Naive thymus-derived CD4-positive, alpha-beta T cell (primary cell): ENCODE results near the gene PGF. TPM values are rescaled to one million over a fixed set of nuclear protein-coding genes. Genes with fewer than 3 reads are reported as not detected.

Experiments
- ATAC-seq: fragments of 150-1000 bp; cut with Tn5 transposase; 2 replicates; pipeline ENCODE4 v1.10.0; 2021; ENCODE audit warnings: mild to moderate bottlenecking, moderate library complexity
- CTCF ChIA-PET: fragments of 350-600 bp; sonication (Branson Sonifier 250); formaldehyde crosslinking; loops from one replicate; lab custom pipeline; 2021; ENCODE audit warnings: antibody characterized with exemption; lab: Charles Lee
- POLR2A ChIA-PET: fragments of 350-600 bp; sonication (Branson Sonifier 250); formaldehyde crosslinking; loops from one replicate; lab custom pipeline; 2021; ENCODE audit warnings: antibody characterized with exemption, inconsistent platforms; lab: Charles Lee
- DNase-seq, 9 donors: peaks; one replicate each; pipeline versions ENCODE4 v3.0.0 to v3.0.0-alpha.2; 2020 to 2022; ENCODE audit warnings: mixed read lengths in 1 of 9
- H3K27ac ChIP-seq: one replicate; pipeline ENCODE4 v1.7.0; 2013; ENCODE audit warnings: mild to moderate bottlenecking, low read depth, low read length, moderate library complexity
- H3K27me3 ChIP-seq, 2 donors: one replicate each; pipeline ENCODE4 v1.7.0; 2013; ENCODE audit warnings: low read length in 2 of 2, mild to moderate bottlenecking in 2 of 2, moderate library complexity in 2 of 2; ENCODE audit not compliant: control insufficient read depth in 2 of 2, insufficient read depth in 2 of 2
- H3K36me3 ChIP-seq, 3 experiments: 1 replicate in 2 of 3; 2 replicates in 1 of 3; pipeline ENCODE4 v1.7.0; 2013; ENCODE audit warnings: low read length in 3 of 3, mild to moderate bottlenecking in 3 of 3, moderate library complexity in 1 of 3; ENCODE audit not compliant: insufficient read depth in 3 of 3, control insufficient read depth in 2 of 3
- H3K4me1 ChIP-seq, 2 donors: one replicate each; pipeline ENCODE4 v1.7.0; 2013; ENCODE audit warnings: low read length in 2 of 2, mild to moderate bottlenecking in 2 of 2, moderate library complexity in 1 of 2; ENCODE audit not compliant: control insufficient read depth in 2 of 2, insufficient read depth in 2 of 2
- H3K4me3 ChIP-seq: 2 replicates; pipeline ENCODE4 v1.7.0; 2013; ENCODE audit warnings: mild to moderate bottlenecking, low read length
- H3K9me3 ChIP-seq, 3 experiments: 1 replicate in 2 of 3; 2 replicates in 1 of 3; pipeline ENCODE4 v1.7.0; 2013; ENCODE audit warnings: low read length in 3 of 3; ENCODE audit not compliant: control insufficient read depth in 2 of 3
- H3K27ac Mint-ChIP-seq, 9 donors: one replicate each; pipeline ENCODE4 v1.8.0; 2020 to 2022; ENCODE audit warnings: mixed read lengths in 9 of 9, mild to moderate bottlenecking in 8 of 9, moderate library complexity in 5 of 9, inconsistent platforms in 2 of 9
- H3K27me3 Mint-ChIP-seq, 5 donors: one replicate each; pipeline ENCODE4 v1.8.0; 2021 to 2022; ENCODE audit warnings: mixed read lengths in 5 of 5, mild to moderate bottlenecking in 1 of 5
- H3K36me3 Mint-ChIP-seq, 5 donors: one replicate each; pipeline ENCODE4 v1.8.0; 2020 to 2022; ENCODE audit warnings: mixed read lengths in 5 of 5, mild to moderate bottlenecking in 3 of 5, inconsistent platforms in 1 of 5
- H3K4me1 Mint-ChIP-seq, 7 donors: one replicate each; pipeline ENCODE4 v1.8.0; 2020 to 2022; ENCODE audit warnings: mixed read lengths in 7 of 7, mild to moderate bottlenecking in 3 of 7, inconsistent platforms in 1 of 7
- H3K4me3 Mint-ChIP-seq, 10 donors: one replicate each; pipeline ENCODE4 v1.8.0; 2020 to 2022; ENCODE audit warnings: mild to moderate bottlenecking in 10 of 10, mixed read lengths in 10 of 10, moderate library complexity in 6 of 10, inconsistent platforms in 2 of 10
- H3K9me3 Mint-ChIP-seq, 11 donors: one replicate each; pipeline ENCODE4 v1.8.0; 2020 to 2022; ENCODE audit warnings: mixed read lengths in 11 of 11, mild to moderate bottlenecking in 4 of 11, inconsistent platforms in 1 of 11, moderate library complexity in 1 of 11
- intact Hi-C, 2 donors: fragments of 100-400 bp; cut with micrococcal nuclease; formaldehyde crosslinking; loops; one replicate each; pipeline ENCODE4 v1.15.1; 2023
- polyA plus RNA-seq, 2 donors: library from polyadenylated mRNA; unstranded; fragments of 300-500 nt; fragmentation: Illumina TruSeq; gene quantifications; one replicate each; pipeline ENCODE4 v1.2.3, GENCODE V29; 2021
- total RNA-seq, 6 experiments: library from RNA in 5 of 6; stranded (reverse) in 5 of 6; gene quantifications; 1 replicate in 5 of 6; 2 replicates in 1 of 6; pipeline ENCODE4 v1.2.3 and lab custom pipeline; 2021 to 2026

The PGF gene
- total and polyA plus RNA-seq, 7 experiments from 2014 or later = 0.17 to 0.37 (median 0.22) TPM; not detected in 4

- H3K27ac ChIP-seq = no peak overlapping the region
- ATAC-seq = peak; percentile 78
- intact Hi-C loops = loop anchor here (1.0 to 10.0 kb wide), 5 partner anchors 56 to 359 kb away; partner anchors contain the start of genes EIF2B2 (in 2 of the 2) and ZC2HC1C (in 1 of the 2)
- H3K27me3 ChIP-seq = no peaks in the 10 kb centered on the region
- Mint-ChIP-seq H3K36me3 (peaks cover 0 to 2% (median 0%) of the 10 kb centered on the region in 5 donors), H3K4me3 (peak overlapping the region in 6 of 10 donors; percentile 32 to 67 (median 55)), H3K4me1 (peaks cover 21 to 35% (median 33%) of the 10 kb centered on the region in 7 donors), H3K9me3 (no peaks in the 10 kb centered on the region), H3K27me3 (no peaks in the 10 kb centered on the region), H3K27ac (peak overlapping the region in 8 of 9 donors; percentile 17 to 93 (median 52))
- peaks cover 19 to 21% of the 10 kb centered on the region in 2 donors for H3K4me1 ChIP-seq
- peak; percentile 41 to 79 (median 61) for DNase-seq
- no peaks in the 10 kb centered on the region for H3K9me3 ChIP-seq
- ChIA-PET CTCF (interaction anchor here (0.5 to 3.6 kb wide), 8 partner anchors 15 to 617 kb away, joined by 3 to 19 read pairs (median 3); no protein-coding TSS in a partner anchor), POLR2A (no interaction called here)
- H3K4me3 ChIP-seq = no peak overlapping the region
- H3K36me3 ChIP-seq = no peaks in the 10 kb centered on the region
Measured at GRCh38 chr14:74945852-74946658, 9.3 kb downstream of the PGF start.

- H3K27ac Mint-ChIP-seq = no peak overlapping the region
- DNase-seq = peak in 1 of 9 donors; percentile 44
- ChIA-PET POLR2A (no interaction called here), CTCF (interaction anchor here (0.5 to 3.6 kb wide), 8 partner anchors 14 to 616 kb away, joined by 3 to 19 read pairs (median 3); no protein-coding TSS in a partner anchor)
- no peak overlapping the region for H3K4me3 ChIP-seq
- H3K9me3 Mint-ChIP-seq = no peaks in the 10 kb centered on the region
- H3K4me3 Mint-ChIP-seq = no peak overlapping the region
- H3K27me3 ChIP-seq = no peaks in the 10 kb centered on the region
- peaks cover 0 to 2% (median 0%) of the 10 kb centered on the region in 5 donors for H3K36me3 Mint-ChIP-seq
- H3K27ac ChIP-seq = no peak overlapping the region
- peaks cover 23 to 42% (median 36%) of the 10 kb centered on the region in 7 donors for H3K4me1 Mint-ChIP-seq
- H3K4me1 ChIP-seq = peaks cover 20 to 21% of the 10 kb centered on the region in 2 donors
- H3K27me3 Mint-ChIP-seq = no peaks in the 10 kb centered on the region
- no peaks in the 10 kb centered on the region for H3K36me3 ChIP-seq
- intact Hi-C loops = loop anchor here in 1 of 2 donors (5.0 to 10.0 kb wide), 2 partner anchors 122 to 359 kb away; partner anchors contain the start of gene ZC2HC1C
- H3K9me3 ChIP-seq = no peaks in the 10 kb centered on the region
- no peak for ATAC-seq
Measured at GRCh38 chr14:74945261-74945851, 10.0 kb downstream of the PGF start.

- DNase-seq (peak in 1 of 9 donors; percentile 12), ATAC-seq (no peak)
- ChIA-PET POLR2A (interaction anchor here (0.6 to 1.4 kb wide), 3 partner anchors 11 to 333 kb away, joined by 3 to 5 read pairs (median 3); partner anchors contain the start of gene RPS6KL1), CTCF (interaction anchor here (1.2 to 1.4 kb wide), 2 partner anchors 82 kb away, joined by 5 read pairs; no protein-coding TSS in a partner anchor)
- H3K4me3 Mint-ChIP-seq = peak overlapping the region in 8 of 10 donors; percentile 32 to 88 (median 84)
- peaks cover 35 to 58% (median 46%) of the 10 kb centered on the region in 7 donors for H3K4me1 Mint-ChIP-seq
- no peaks in the 10 kb centered on the region for H3K9me3 ChIP-seq
- intact Hi-C loops = loop anchor here in 1 of 2 donors (10.0 kb wide), 1 partner anchor 362 kb away; no protein-coding TSS in a partner anchor
- peak overlapping the region; percentile 82 to 97 (median 93) for H3K27ac Mint-ChIP-seq
- peaks cover 0 to 15% (median 2%) of the 10 kb centered on the region in 11 donors for H3K9me3 Mint-ChIP-seq
- peak overlapping the region; percentile 74 for H3K27ac ChIP-seq
- peaks cover 20 to 21% of the 10 kb centered on the region in 2 donors for H3K4me1 ChIP-seq
- H3K27me3 ChIP-seq = no peaks in the 10 kb centered on the region
- no peaks in the 10 kb centered on the region for H3K36me3 ChIP-seq
- H3K4me3 ChIP-seq = peak overlapping the region; percentile 41
- no peaks in the 10 kb centered on the region for H3K27me3 Mint-ChIP-seq
- peaks cover 0 to 7% (median 4%) of the 10 kb centered on the region in 5 donors for H3K36me3 Mint-ChIP-seq
Measured at GRCh38 chr14:74942608-74943007, 12.8 kb downstream of the PGF start.

- Histone ChIP-seq H3K27ac (peak overlapping the region; percentile 74), H3K27me3 (no peaks in the 10 kb centered on the region), H3K9me3 (no peaks in the 10 kb centered on the region), H3K4me3 (peak overlapping the region; percentile 41), H3K4me1 (peaks cover 20 to 21% of the 10 kb centered on the region in 2 donors), H3K36me3 (no peaks in the 10 kb centered on the region)
- intact Hi-C loops = loop anchor here in 1 of 2 donors (10.0 kb wide), 1 partner anchor 363 kb away; no protein-coding TSS in a partner anchor
- peaks cover 0 to 7% (median 4%) of the 10 kb centered on the region in 5 donors for H3K36me3 Mint-ChIP-seq
- H3K4me3 Mint-ChIP-seq = peak overlapping the region; percentile 69 to 88 (median 84)
- ChIA-PET POLR2A (interaction anchor here (0.6 to 1.4 kb wide), 3 partner anchors 11 to 333 kb away, joined by 3 to 5 read pairs (median 3); partner anchors contain the start of gene RPS6KL1), CTCF (interaction anchor here (0.8 to 1.5 kb wide), 3 partner anchors 34 to 147 kb away, joined by 3 to 5 read pairs (median 5); no protein-coding TSS in a partner anchor)
- H3K4me1 Mint-ChIP-seq = peaks cover 37 to 61% (median 48%) of the 10 kb centered on the region in 7 donors
- peak overlapping the region; percentile 89 to 97 (median 94) for H3K27ac Mint-ChIP-seq
- ATAC-seq (no peak), DNase-seq (no peak)
- H3K9me3 Mint-ChIP-seq = peaks cover 0 to 15% (median 2%) of the 10 kb centered on the region in 11 donors
- no peaks in the 10 kb centered on the region for H3K27me3 Mint-ChIP-seq
Measured at GRCh38 chr14:74942181-74942580, 13.2 kb downstream of the PGF start.

- Histone ChIP-seq H3K4me1 (peaks cover 20 to 21% of the 10 kb centered on the region in 2 donors), H3K27me3 (no peaks in the 10 kb centered on the region), H3K4me3 (peak overlapping the region; percentile 41), H3K27ac (peak overlapping the region; percentile 74), H3K9me3 (no peaks in the 10 kb centered on the region), H3K36me3 (no peaks in the 10 kb centered on the region)
- H3K4me3 Mint-ChIP-seq = peak overlapping the region; percentile 69 to 88 (median 84)
- H3K27ac Mint-ChIP-seq = peak overlapping the region; percentile 89 to 97 (median 94)
- intact Hi-C loops = loop anchor here (1.0 to 10.0 kb wide), 3 partner anchors 18 to 363 kb away; partner anchors contain the start of genes EIF2B2 (in 1 of the 2) and RPS6KL1 (in 1 of the 2)
- DNase-seq = peak in 8 of 9 donors; percentile 39 to 70 (median 54)
- H3K9me3 Mint-ChIP-seq = peaks cover 0 to 15% (median 2%) of the 10 kb centered on the region in 11 donors
- ChIA-PET CTCF (interaction anchor here (0.8 to 1.5 kb wide), 3 partner anchors 34 to 147 kb away, joined by 3 to 5 read pairs (median 5); no protein-coding TSS in a partner anchor), POLR2A (interaction anchor here (0.8 to 1.2 kb wide), 4 partner anchors 12 to 146 kb away, joined by 3 read pairs; partner anchors contain the start of gene RPS6KL1)
- peaks cover 40 to 65% (median 53%) of the 10 kb centered on the region in 7 donors for H3K4me1 Mint-ChIP-seq
- peaks cover 0 to 7% (median 4%) of the 10 kb centered on the region in 5 donors for H3K36me3 Mint-ChIP-seq
- ATAC-seq = peak; percentile 69
- H3K27me3 Mint-ChIP-seq = no peaks in the 10 kb centered on the region
Measured at GRCh38 chr14:74941676-74942097, 13.7 kb downstream of the PGF start.
